ENCODE data around the gene CXXC1.
"Not testable (repeated sequence)": the region's sequence is repeated elsewhere in the genome, so short reads cannot be mapped to it uniquely, and the experiment has no call there.

The CXXC1 gene

DNA sequence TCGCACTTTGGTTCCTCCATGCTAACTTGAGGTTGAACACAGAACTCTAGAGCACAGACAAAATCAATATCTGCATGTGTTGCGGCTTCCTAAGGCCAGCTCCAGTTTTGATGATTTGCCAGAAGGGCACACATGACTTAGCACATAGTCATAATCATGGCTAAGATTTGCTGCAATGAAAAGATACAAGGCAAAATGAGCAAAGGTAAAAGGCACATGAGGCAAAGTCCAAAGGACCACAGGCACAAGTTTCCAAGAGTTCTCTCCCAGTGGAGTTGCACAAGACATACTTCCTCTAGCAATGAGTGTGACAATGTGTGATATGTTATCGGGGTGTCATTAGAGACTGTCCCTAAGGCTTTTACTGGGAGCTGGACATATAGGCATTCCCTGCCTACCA, 24.2 kb upstream of the CXXC1 start:
- TF ChIP-seq, protein P1, sequence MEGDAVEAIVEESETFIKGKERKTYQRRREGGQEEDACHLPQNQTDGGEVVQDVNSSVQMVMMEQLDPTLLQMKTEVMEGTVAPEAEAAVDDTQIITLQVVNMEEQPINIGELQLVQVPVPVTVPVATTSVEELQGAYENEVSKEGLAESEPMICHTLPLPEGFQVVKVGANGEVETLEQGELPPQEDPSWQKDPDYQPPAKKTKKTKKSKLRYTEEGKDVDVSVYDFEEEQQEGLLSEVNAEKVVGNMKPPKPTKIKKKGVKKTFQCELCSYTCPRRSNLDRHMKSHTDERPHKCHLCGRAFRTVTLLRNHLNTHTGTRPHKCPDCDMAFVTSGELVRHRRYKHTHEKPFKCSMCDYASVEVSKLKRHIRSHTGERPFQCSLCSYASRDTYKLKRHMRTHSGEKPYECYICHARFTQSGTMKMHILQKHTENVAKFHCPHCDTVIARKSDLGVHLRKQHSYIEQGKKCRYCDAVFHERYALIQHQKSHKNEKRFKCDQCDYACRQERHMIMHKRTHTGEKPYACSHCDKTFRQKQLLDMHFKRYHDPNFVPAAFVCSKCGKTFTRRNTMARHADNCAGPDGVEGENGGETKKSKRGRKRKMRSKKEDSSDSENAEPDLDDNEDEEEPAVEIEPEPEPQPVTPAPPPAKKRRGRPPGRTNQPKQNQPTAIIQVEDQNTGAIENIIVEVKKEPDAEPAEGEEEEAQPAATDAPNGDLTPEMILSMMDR (IDR thresholded peaks at IDR 0.05): no peak
- Histone ChIP-seq H3K27ac (no peak overlapping the region), H3K4me1 (ENCODE audit: control insufficient read depth in 1 of 2, insufficient read depth in 1 of 2, low read depth in 1 of 2, low read length in 1 of 2) (peaks cover 20 to 21% of the 10 kb centered on the region in 2 experiments), H3K36me3 (no peaks in the 10 kb centered on the region), H3K9me3 (no peaks in the 10 kb centered on the region), H3K4me3 (ENCODE audit: low read depth in 1 of 2, low read length in 1 of 2) (no peak overlapping the region), H3K27me3 (peaks cover 11% of the 10 kb centered on the region)

GRCh38 chr18:50310080-50310479, 22.6 kb upstream of the CXXC1 start:
- Histone ChIP-seq H3K9me3 (no peaks in the 10 kb centered on the region), H3K4me3 (ENCODE audit: low read depth in 1 of 2, low read length in 1 of 2) (no peak overlapping the region), H3K27me3 (peaks cover 2% of the 10 kb centered on the region), H3K27ac (no peak overlapping the region), H3K4me1 (ENCODE audit: control insufficient read depth in 1 of 2, insufficient read depth in 1 of 2, low read depth in 1 of 2, low read length in 1 of 2) (peaks cover 20 to 21% of the 10 kb centered on the region in 2 experiments), H3K36me3 (no peaks in the 10 kb centered on the region)
- TF ChIP-seq, protein P1 (IDR thresholded peaks at IDR 0.05): no peak

- H3K27ac ChIP-seq: peak overlapping the region; percentile 71
- not testable (repeated sequence) for H3K4me3 ChIP-seq (ENCODE audit: low read depth in 1 of 2, low read length in 1 of 2); H3K27me3 ChIP-seq; H3K9me3 ChIP-seq; H3K36me3 ChIP-seq
- H3K4me1 ChIP-seq (ENCODE audit: control insufficient read depth in 1 of 2, insufficient read depth in 1 of 2, low read depth in 1 of 2, low read length in 1 of 2): peaks cover 20 to 21% of the 10 kb centered on the region in 2 experiments
Measured at GRCh38 chr18:50308851-50309250, 21.4 kb upstream of the CXXC1 start.

- TF ChIP-seq, protein P1 (IDR thresholded peaks at IDR 0.05): no peak
- H3K9me3 ChIP-seq: no peaks in the 10 kb centered on the region
- H3K4me1 ChIP-seq (ENCODE audit: control insufficient read depth in 1 of 2, insufficient read depth in 1 of 2, low read depth in 1 of 2, low read length in 1 of 2): peaks cover 20 to 21% of the 10 kb centered on the region in 2 experiments
- H3K27me3 ChIP-seq: peaks cover 13% of the 10 kb centered on the region
- H3K36me3 ChIP-seq: no peaks in the 10 kb centered on the region
- peak overlapping the region; percentile 61 to 62 for H3K4me3 ChIP-seq (ENCODE audit: low read depth in 1 of 2, low read length in 1 of 2)
- peak overlapping the region; percentile 71 for H3K27ac ChIP-seq
Measured at GRCh38 chr18:50307738-50308470, 20.4 kb upstream of the CXXC1 start.

DNA sequence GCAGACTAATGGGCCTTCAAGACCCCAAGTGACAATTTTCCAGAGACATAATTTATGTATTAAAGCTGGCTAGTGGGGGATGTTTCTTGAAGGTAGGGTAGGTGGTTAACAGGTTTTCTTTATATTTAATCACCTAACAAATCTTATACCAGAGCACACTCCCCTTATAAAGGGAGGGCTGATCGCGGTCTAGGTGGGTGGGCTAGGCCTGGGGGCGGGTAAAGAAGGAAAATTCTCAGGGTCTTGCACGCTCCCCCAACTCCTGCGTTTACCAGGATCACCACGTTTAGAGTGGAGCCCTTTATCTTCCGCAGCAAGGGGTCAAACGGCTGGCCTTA, 19.9 kb upstream of the CXXC1 start:
- H3K36me3 ChIP-seq: no peaks in the 10 kb centered on the region
- H3K27ac ChIP-seq: peak overlapping the region; percentile 71
- TF ChIP-seq, protein P1 (IDR thresholded peaks at IDR 0.05): no peak
- H3K4me1 ChIP-seq (ENCODE audit: control insufficient read depth in 1 of 2, insufficient read depth in 1 of 2, low read depth in 1 of 2, low read length in 1 of 2): peaks cover 20 to 21% of the 10 kb centered on the region in 2 experiments
- H3K27me3 ChIP-seq: peaks cover 13% of the 10 kb centered on the region
- peak overlapping the region; percentile 61 to 62 for H3K4me3 ChIP-seq (ENCODE audit: low read depth in 1 of 2, low read length in 1 of 2)
- H3K9me3 ChIP-seq: no peaks in the 10 kb centered on the region

GRCh38 chr18:50306944-50307343, 19.5 kb upstream of the CXXC1 start:
- TF ChIP-seq, protein P1 (IDR thresholded peaks at IDR 0.05): no peak
- H3K4me3 ChIP-seq (ENCODE audit: low read depth in 1 of 2, low read length in 1 of 2): peak overlapping the region in 1 of 2 experiments; percentile 61

More at GRCh38 chr18:50306944-50307343, 19.5 kb upstream of the CXXC1 start:
- Histone ChIP-seq H3K27ac (peak overlapping the region; percentile 71), H3K4me1 (ENCODE audit: control insufficient read depth in 1 of 2, insufficient read depth in 1 of 2, low read depth in 1 of 2, low read length in 1 of 2) (peaks cover 20 to 21% of the 10 kb centered on the region in 2 experiments), H3K9me3 (no peaks in the 10 kb centered on the region), H3K27me3 (peaks cover 15% of the 10 kb centered on the region), H3K36me3 (no peaks in the 10 kb centered on the region)

Data from neutrophil (primary cell).